GM21737 (cell line): ENCODE results near the gene SLC7A5.
"Not testable (repeated sequence)": the region's sequence is repeated elsewhere in the genome, so short reads cannot be mapped to it uniquely, and the experiment has no call there.

ENCODE experiments used
- ATAC-seq: cut with Tn5 transposase; IDR thresholded peaks from one replicate; pipeline ENCODE4 v1.9.1; 2021; ENCODE audit warnings: mild to moderate bottlenecking, moderate library complexity; ENCODE audit not compliant: unreplicated experiment

SLC7A5 gene

DNA sequence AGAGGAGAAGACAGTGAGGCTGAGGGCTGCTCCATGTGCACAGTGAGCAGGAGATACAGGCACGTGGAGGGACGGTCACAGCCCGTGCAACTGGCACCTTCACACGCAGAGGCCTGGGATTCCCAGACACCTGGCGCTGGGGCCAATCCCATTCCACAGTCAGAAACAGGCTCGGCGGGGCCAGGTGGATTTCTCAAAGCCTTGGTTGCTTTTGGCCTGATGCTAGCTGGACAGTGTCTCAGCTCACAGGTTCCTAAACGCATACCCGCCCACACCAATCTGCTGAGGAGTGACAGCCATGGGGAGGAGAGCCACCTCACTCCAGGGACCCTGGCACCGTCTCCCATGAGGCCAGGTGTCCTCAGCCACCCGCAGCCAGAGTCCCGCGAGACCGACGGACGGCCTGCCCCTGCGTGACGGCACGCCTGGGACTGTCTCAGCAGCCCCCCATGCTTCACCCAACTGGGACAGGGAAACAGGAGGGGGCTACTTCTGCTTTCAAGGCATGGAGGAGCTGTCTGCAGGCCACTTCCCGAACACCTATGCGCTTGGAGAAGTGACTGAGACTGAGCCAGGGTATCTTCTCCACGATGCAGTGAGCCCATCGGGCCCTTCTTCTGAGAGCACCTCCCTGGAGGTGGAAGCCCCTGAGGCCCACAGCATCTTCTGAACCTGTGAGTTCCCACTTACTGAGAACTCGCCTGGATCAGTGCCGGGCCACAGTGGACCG is 6.5 kb downstream of the SLC7A5 start:
- ATAC-seq: not testable (repeated sequence)

DNA sequence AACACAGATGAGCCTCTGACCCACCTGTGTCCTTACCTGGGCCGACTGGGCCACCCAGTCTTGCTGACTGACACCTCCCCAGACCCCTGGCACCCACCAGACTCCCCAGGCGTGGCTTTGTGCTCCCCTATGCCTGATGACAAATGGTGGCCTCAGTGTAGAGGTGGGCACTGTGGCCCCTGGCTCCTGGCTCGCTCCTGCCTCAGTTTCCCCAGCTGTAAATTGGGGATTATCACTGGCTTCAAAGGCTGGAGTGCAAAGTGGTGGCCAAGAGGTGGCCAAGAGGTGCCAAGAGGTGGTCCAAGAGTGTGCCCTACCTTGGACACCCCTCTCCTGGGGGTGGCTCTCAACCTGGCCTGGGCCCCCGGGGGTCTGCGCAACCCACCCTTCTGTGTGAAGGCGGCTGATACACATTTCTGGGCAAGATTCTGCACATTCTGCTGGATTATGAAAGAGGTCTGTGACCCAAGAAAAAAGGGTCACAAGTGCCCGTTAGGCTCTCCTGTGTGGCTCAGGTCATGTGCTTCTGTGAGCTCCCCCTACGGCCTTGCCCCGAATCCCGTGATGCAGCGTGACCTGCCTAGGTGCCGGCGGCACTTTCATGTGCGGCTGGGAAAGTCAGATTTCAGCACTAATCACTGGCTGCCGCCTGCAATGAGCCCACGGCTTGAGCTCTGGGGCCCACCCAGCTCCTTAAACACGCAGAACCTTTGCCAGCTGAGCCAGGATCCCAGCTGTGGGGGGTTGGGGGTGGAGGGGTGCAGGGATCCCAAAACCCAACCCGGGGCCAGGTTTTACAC is 7.8 kb downstream of the SLC7A5 start:
- ATAC-seq: not testable (repeated sequence)

DNA sequence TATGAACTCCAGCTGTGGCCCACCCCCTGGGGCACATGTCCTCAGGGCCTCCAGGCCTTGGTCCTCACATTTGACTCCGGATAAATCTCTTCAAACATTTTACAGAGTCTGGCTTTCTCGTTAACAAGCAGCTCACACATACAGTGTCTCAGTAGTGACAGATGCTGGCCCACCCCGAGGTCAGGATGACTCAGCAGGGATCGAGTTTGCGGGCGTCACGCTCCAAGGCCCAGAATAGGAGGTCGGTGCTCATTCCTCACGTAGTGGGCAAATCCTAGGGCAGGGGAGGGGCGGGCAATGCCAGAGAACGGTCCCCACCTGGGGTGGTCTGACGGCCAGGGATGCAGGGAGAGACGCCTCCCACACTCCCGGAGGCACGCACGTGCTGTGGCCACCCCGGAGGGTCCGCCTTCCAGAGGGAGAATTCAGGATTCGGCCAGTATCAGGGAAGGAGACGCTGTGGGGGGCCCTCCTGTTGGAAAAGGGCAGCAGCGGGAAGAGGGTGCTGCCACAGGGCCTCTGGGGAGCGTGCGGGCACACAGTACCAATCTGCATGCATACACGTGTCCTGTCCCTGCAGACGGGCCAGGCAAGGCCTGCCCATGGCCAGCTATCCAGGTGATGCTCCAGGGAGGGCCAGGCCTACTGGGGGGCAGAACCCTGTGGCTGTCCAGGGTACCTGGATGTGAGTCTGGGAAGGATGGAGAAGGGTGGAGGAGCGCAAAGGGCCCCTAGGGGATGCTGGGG is 8.6 kb downstream of the SLC7A5 start:
- ATAC-seq: no peak

DNA sequence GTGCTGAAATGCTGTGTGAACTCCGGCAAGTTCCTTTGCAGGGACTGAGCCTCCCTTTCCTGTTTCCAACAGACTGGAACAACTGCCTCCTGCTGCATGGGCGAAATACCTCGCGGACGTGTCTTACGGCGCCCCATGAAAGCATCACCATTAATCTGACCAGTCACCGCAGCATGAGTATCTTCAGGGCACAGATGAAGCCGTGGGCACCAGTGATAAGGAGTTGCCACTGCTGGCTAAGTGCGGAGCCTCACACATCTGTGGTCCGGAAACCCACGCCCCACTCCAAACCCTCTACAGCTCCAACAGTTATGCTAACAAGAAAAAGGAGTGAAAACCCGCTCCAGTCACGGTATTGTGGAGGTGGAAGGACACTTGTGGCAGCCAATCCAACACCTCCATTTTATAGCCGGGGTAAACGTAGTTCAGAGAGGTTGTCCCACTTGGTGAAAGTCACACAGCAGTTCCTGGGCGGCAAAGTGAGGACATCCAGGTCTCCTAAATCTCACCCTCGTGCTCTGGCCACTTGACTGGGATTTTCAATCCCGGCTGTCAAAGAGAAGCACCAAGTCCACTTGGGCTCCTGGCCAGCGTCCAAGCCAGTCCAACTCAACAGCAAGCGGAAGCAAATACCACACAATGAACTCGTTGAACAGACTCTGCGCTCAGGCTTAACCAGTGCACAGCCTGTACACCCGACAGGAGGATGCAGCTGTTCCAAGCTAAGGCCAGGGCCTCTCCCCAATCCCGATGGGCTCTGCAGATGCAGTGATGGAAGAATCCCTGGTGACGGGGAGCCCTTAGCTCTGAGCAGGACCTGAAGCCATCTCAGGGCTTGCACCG is 10.9 kb downstream of the SLC7A5 start:
- ATAC-seq: not testable (repeated sequence)

DNA sequence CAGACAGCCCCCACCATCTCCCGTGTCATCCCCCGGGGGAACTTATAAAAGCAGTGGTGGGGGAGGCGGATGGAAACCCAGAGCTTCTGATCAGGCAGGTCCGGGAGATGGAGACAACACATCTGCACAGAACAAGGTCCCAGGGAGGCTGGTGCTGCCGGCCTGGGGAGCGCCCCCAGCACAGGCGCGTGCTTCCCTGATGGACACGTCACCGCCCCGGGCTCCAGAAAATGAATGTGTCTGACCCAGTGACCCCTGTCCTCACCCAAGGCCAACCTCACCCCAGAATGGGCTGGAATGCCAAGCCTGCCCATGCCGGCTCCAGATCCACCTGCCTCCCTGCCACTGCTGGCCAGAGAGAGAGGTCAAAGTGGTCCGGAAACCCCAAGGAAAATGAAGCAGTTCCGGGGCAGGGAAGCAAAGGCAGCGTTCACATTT is 12.5 kb downstream of the SLC7A5 start:
- no peak for ATAC-seq

DNA sequence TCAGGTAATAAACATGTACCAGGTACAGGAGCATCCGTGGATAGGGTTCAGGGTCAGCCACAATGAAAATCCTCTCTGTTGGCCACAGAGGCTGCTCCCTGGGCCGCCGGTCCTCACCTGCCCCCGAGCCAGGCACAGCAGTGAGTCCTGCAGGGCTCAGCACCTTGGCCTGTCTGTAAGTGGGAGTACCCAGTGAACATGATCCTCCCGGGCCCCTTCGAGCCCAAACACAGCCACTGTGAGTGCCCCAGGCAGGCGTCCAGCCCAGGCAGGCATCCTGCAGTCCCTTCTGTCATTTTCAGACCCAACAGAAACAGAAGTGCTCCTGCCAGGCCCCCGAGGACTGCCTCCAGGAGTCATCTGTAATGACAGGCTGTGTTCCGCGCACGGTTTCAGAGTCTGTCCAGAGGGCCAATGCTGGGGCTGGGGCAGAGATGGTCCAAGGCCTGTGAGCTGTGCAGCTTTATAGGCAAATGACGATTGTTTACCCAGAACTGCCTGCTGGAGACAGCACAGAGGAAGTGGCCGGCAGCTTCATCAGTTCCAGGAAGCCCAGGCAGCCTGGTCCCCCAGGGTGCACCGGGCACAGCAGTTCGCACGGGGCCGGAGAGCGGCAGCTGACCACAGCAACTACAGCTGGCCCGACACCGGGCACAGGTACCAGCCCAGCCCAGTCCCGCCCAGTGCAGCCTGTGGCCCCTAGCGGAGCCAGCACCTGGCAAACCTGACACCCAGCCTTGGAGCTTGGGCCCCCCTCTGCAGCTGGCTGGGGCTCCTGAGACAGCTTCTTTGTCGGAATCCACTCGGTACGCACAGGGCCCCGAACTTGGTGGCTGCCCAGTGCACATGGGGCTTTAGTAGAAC is 13.2 kb downstream of the SLC7A5 start:
- no peak for ATAC-seq

DNA sequence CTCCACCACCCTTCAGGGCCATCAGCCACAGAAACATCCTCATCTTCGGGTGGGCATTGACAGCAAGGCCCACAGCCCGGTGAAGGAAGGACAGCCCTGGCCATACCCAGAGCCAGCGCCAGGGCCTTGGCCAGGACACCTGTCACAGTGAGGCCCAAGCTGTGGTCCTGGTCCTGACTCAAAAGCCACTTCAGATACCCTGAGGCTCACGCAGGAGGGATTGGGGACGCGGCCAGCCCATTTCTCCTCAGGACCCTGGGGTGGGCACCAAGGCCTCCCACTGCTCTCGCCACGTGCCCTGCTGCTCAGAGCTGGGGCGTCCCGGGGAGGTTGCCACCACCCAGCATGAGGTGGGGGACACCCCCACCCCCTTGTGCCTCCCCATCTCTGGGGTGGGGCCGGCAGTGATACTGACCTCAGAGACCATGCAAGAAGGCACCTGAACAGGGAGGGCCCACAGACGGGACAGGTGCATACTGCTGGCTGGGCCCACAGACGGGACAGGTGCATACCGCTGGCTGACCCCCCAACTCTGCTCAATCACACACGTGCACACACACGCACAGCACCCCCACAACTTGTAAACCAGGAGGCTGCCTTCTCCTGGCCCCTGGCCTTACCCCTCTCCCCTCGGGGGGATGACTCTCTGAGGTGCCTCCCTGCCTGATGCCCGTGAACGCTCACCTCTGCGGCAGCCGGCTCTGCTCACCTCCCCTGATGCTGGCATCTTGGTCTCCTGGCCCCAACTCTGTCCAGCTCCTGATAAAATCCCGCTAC is 14.2 kb downstream of the SLC7A5 start:
- no peak for ATAC-seq

DNA sequence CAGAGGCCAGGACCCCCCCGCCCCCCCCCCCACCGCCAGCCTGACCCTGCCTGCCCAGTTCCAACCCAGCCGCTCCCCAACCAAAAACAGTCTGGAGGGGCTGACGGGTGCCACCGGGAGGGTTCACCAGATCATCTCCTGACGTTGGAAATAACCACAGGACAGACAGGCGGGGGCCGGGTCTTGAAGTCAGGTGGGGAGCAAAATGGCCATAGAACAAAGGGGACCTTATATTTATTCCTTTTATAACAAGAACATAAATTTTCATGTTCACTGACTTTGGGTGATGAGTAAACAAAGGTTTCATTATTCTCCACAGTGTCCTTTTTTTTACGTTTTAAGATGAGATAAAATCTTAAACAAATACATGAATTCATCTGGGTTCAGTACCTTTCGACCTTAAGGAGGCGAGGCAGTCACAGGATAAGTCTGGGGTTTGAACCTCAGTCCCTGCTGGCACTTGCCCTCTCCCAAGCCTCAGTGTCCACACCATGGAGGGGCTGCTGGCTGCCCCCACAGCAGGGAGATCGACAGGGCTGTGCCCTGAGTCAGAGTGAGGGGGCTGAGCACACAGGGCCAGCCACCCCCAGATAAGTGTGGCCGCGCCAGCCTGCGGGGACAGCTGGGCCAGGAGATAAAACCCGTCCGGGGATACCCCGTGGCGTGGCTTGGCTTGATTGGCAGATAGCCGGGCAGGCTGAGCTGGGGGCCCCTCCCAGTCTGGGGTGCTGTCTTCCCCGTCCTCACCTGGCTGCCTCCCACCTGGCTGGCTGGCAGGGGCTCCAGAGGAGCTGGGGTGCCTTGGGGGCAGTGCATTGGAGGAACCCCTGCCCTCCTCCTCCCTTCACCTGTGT is 15.0 kb downstream of the SLC7A5 start:
- no peak for ATAC-seq

DNA sequence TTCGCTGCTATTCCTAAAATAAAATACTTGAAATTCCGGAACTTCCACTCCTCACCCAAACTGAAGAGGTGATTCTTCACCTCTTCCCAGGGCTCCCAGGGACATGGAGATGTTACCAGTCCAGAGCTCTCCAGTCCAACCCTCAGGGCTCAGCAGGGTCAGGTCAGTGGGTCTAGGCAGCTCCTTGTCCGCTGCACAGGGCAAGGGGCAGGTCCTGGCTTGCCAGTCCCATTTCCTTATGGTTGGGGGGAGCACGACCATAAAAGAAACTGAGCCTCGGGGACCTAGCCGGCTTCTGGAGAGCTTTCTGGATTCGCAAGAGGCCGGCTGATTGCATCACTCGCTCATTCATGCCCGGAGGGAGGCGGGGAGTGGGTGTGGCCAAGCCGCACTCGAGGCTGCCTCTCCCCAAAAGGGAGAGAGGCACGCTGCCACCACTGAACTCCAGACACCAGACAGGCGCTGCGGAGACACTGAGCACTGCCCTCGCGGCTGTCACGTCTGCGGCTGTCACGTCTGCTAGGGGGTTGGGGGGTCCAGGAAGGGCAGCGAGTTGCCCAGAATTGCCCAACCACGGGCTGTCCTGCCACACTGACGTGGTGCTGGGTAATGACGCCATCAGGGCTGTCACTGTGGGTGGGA is 15.8 kb downstream of the SLC7A5 start:
- ATAC-seq: peak; percentile 52

DNA sequence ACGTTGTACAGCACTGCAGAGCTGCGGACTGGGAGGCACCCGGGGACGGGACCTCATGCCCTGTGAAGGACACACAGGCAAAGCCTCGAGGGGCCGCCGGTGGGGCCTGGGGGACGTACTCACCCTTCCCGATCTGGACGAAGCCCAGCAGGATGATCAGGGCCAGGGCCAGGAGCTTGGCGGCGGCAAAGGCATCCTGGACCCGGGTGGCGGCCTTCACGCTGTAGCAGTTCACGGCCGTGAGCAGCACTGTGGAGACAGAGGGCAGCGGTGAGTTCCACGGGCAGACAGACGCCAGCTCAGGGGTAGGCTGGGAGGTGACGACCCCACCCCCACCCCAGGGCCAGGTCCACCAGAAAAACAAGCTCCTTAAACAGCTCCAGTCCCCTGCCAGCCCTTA is 17.7 kb downstream of the SLC7A5 start:
- no peak for ATAC-seq

DNA sequence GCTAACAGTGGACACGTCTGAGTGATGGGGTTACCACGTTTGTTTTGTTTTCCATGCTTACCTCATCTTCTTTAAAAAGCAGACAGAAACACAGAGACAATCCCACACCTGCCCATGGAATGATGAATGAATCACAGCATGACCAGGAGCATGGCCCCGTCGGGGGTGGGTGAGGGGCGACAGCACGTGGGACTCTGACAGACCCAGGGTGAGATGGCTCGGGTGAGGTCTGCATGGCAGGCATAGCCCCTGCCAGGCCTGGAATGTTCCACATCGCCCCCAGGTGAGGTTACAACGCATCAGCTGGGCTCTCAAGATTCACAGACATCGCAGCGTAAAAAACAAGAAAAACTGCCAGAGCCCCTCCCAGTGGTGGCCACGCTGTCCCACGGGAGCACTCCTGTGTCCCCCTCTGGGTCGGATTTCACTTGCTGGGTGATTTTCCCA is 18.1 kb downstream of the SLC7A5 start:
- ATAC-seq: no peak

DNA sequence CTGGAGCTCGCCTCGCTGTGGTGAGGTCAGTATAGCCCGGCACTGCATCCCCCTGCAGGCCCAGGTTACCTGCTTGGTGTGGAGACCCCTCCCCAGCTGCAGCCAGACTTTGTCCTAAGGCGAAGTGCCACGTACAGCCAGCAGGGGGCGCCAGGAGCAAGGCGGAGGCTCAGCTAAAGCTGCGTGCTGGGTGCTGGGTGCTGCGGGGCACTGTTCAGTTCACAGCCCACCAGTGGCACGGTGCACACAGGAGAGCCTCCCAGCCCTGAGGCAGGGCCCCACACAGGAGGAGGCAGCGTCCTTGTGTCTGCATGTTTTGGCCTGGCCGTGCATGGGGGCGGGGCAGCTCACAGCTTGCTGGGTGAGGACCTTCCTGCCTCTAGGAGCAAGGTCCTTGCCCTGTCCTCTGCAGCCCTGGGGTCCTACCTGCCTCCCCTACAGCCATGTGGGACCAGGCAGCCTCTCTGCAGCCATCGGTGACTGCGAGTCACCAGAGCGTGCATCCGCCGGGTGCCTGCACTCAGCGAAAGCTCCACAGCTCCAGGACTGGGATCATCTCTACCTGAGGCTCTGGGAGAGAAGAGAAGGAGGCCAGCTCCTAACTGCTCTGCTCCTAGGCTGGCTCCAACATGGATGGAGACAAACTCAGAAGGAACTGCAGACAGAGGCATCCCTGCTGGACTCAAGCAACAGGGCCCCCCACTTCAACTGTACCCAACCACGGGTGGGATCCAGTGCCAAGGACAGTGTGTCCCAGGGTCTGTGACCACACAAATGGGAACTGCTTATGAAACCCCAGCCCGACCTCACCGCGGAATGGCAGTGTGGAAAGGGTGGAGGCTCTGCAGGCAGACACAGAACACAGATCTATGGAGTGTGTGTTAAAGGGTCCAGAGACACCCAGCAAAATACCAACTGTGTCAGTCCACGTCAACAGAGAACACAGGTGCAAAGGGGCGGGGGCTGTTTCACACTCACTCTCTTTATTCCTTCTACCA is 19.0 kb downstream of the SLC7A5 start:
- ATAC-seq: no peak

DNA sequence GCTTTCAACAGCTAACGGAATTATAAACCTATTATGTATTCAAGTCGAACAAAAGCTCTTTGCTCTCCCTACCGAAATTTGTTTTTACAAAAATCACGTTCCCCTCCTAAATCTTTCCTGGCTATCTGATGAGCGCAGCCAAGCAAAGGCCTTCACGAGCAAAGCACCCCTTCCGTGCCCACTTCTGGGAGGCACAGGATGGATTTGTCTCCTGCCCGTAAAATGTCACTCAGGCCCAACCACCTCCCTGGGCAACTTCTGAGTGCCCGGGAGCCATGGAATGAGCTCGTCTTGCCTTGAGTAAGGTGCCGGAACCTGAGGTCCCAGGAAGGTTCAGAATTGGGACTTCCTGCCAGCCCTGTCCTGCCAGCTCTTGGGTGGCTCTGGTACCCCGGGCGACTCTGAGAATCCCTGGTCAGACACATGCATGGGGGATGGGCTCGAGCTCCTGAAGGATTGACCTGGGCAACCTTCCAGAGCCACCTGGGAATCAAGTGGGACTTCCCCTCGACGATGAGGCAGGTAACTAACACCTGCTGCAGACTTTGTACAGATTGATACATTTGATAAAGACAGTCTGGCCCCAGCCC is 19.8 kb downstream of the SLC7A5 start:
- no peak for ATAC-seq

DNA sequence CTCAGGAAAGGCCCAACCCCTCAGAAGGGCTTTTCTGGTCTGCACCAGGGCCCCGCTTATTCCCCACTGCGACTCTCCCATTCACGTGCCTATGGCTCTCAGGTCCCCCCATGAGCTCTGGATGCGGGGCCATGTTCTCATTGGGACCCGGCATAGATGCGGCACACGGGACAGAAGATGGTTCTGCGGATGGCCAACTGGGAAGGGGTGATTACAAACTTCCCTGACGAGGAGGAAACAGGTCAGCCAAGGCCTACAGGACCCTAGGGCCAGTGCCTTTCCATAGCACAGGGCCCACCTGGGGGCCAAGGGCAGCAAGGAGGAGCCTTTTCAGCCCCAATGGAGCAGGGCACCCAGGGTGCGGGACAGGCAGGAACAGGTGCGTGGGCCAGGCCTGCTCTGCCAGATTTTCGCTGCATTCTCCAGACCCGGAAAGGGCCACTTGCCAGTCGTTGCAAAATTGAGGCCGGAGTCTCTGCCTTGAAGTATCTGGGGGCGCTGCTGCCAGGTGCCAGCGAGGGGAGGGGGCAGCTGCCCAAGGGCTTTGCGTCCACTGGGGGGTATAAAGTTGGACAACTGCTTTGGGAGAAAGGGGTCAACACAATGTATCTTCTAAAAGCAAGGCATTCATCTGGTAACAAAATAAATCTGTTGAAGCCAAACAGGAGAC is 20.5 kb downstream of the SLC7A5 start:
- ATAC-seq: no peak
